Choroid plexus epithelial cell (primary cell): Measurements from ENCODE around the gene SHH.
A peak's percentile ranks its signal among the peaks of the same experiment; 100 is the strongest.

Experiments
- DNase-seq: peaks from one replicate; pipeline ENCODE4 v3.0.0-alpha.2; 2010; ENCODE audit warnings: low read depth
- H3K4me3 ChIP-seq: 2 replicates; pipeline ENCODE4 v1.5.1; 2011; ENCODE audit warnings: low read depth, mild to moderate bottlenecking, control low read depth, low read length, moderate library complexity
- TF ChIP-seq, protein P1 (sequence below): conservative IDR thresholded peaks from 2 replicates; pipeline ENCODE4 v1.5.1; 2011; ENCODE audit warnings: low read depth, mild to moderate bottlenecking, control low read depth, inconsistent platforms, low read length, moderate library complexity

Gene SHH

DNA sequence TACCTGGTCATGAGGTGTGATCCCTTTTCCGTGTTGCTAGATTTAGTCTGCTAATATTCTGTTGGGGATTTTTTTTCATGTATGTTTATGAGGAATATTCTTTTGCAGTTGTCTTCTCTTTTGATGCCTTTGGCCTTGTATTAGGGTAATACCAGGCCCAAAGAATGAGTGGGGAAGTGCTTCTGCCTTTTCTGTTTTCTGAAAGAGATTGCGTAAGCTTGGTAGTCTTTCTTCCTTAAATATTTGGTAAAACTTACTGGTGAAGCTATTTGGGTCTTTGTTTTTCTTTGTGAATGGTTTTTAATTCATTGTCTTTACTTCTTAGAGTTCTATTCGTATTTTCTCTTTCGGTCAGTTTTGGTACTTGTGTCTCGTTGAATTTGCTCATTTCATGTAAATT, 51.1 kb downstream of the SHH start:
- DNase-seq: no peak
- TF ChIP-seq, protein P1, sequence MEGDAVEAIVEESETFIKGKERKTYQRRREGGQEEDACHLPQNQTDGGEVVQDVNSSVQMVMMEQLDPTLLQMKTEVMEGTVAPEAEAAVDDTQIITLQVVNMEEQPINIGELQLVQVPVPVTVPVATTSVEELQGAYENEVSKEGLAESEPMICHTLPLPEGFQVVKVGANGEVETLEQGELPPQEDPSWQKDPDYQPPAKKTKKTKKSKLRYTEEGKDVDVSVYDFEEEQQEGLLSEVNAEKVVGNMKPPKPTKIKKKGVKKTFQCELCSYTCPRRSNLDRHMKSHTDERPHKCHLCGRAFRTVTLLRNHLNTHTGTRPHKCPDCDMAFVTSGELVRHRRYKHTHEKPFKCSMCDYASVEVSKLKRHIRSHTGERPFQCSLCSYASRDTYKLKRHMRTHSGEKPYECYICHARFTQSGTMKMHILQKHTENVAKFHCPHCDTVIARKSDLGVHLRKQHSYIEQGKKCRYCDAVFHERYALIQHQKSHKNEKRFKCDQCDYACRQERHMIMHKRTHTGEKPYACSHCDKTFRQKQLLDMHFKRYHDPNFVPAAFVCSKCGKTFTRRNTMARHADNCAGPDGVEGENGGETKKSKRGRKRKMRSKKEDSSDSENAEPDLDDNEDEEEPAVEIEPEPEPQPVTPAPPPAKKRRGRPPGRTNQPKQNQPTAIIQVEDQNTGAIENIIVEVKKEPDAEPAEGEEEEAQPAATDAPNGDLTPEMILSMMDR: no peak
- no peak overlapping the region for H3K4me3 ChIP-seq

DNA sequence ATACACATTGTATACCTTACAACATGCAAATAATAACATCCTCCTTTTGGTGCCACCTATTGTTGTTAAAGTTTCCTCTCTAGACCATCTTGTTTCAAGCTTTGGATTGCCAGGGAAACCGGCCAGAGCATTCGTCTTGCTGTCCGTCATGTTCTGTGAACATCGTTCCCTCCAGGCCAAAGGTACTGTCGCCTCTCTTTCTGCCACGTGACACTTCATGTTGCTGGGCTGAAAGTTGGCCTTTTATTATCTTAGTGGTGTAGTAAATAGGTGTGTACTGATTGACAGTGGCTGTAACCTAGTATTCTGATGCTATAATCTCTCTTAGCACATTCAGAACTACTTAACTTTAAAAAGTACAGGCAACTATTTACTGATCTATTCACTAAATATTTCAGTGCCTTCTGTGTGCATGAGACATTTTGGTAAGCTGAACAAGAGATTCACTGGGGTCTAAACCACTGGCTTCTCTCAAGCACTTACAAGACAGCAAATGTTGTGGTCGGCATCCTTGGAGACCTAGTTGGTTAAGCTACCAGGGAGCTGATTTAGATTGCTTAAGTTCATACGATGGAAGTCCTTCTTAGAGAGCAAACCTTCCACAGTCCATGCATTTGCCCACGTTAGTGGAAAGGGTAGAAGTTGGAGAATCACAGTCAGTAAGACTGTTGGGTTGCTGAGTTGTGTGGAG, 52.4 kb downstream of the SHH start:
- TF ChIP-seq, protein P1: no peak
- no peak overlapping the region for H3K4me3 ChIP-seq
- no peak for DNase-seq

DNA sequence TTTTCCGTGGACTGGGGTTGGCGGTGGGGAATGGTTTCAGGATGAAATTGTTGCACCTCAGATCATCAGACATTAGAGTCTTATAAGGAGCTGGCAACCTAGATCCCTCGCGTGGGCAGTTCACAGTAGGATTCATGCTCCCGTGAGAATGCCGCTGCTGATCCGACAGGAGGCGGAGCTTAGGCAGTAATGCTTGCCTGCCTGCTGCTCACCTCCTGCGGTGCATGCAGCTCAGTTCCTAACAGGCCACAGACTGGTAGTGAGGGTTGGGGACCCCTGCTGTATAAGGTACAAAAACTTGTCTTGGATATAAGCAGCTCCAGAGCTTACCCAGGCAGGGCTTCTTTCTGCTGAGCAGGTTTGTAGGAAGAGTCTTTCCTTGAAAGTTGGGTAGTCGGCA, 53.9 kb downstream of the SHH start:
- TF ChIP-seq, protein P1: no peak
- DNase-seq: peak; percentile 69
- H3K4me3 ChIP-seq: no peak overlapping the region

DNA sequence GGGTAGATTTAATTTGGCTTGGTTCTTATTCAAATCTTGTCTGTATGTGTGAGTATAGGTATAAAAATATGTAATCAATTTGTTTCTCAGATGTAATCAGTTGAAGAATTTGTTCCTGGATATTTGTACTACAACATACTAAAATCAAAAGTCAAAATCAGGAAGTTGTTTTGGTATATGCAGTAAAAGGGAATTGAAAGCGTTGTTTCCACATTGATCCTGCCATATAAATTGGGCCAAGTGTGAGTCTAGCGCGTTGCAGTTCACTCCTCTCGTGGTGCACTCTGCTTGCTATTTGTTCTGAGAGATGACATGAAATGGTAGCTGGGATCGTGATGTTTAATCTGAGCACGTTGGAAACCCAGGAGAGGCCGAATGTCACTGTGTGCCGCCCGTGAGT, 55.9 kb downstream of the SHH start:
- H3K4me3 ChIP-seq: no peak overlapping the region
- DNase-seq: no peak
- TF ChIP-seq, protein P1: no peak

DNA sequence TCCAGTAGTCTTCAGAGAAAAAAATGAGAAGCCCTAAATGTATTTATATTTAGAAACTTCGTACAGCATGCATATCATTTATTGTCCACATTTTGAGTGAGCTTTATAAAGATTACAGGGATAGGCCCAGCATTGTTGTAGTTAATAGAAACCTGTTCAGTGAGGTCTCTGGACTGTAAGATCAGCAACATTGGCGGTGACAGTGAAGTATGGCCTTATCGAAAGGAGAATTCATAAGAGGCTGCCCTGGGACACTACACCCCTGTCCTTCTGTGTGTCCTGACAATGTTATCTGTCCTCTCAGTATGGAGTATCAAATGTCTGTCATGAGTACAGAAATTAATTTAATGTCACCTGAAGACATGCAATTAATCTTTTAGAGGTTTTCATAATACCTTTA, 57.2 kb downstream of the SHH start:
- DNase-seq: no peak
- TF ChIP-seq, protein P1: no peak
- H3K4me3 ChIP-seq: no peak overlapping the region

DNA sequence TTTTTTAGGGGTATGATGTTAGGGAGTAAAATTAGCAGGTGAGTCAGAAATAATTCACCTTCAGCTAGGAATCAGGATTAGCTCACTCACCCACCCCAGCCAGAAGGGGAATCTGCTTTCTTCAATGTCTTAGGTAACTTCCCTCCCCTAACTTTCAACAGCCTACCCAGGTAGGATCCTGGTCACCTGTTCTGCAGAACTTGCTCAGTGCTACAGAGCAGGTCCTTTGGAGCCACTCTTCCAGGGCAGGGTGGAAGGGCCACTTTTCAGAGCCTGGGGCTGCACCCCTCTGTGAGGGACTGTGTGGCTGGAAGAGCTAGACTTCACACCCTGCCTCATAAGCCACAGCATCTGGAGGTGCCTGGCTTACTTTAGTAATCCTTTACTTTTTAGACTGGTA, 58.1 kb downstream of the SHH start:
- no peak overlapping the region for H3K4me3 ChIP-seq
- DNase-seq: no peak
- TF ChIP-seq, protein P1: no peak

DNA sequence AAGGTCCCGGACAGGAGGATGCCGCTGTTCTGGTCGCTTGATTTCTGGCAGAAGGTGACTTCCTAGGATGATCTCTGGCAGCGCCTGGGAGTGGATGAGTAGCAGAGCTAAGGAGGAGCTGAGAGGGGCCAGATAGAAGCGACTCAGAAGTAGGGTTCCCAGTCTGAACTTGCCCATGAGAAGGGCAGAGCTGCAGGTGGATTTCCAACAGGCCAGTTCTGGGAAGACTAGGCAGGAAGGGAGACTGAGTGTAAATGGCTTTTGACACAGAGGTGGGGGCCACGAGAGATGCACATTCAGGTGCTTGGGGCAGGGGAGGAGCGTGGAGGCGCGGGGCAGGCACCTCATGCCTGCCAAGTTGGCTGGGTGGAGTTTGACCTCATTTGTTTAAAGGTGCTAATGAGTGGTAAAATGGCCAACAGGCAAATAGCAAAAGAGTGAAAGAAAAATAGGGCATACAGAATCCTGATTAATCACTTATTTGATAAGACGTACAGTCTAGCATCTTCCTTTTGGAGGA, 58.8 kb downstream of the SHH start:
- no peak overlapping the region for H3K4me3 ChIP-seq
- DNase-seq: no peak
- TF ChIP-seq, protein P1: no peak
